AG04450 (cell line): Measurements from ENCODE around the gene RPL22L1. TPM values are rescaled to one million over a fixed set of nuclear protein-coding genes. Genes with fewer than 3 reads are reported as not detected.

Source experiments
- CTCF ChIA-PET: fragments of 300-600, 350-600 bp; formaldehyde crosslinking; extraction: SDS; loops from one replicate; lab custom pipeline; 2022; ENCODE audit warnings: antibody characterized with exemption, inconsistent platforms; lab: Charles Lee
- POLR2A ChIA-PET: fragments of 350-600 bp; formaldehyde crosslinking; extraction: SDS; loops from one replicate; lab custom pipeline; 2021; ENCODE audit warnings: antibody characterized with exemption, inconsistent platforms; lab: Yijun Ruan, JAX
- DNase-seq: peaks from one replicate; pipeline ENCODE4 v3.0.0-alpha.2; 2011; ENCODE audit warnings: low read depth, low spot score
- H3K27ac ChIP-seq: one replicate; pipeline ENCODE4 v1.5.1; 2012; ENCODE audit warnings: low read depth, low read length, control low read depth
- H3K27me3 ChIP-seq: one replicate; pipeline ENCODE4 v1.6.0; 2012; ENCODE audit warnings: low read length; ENCODE audit not compliant: control insufficient read depth, insufficient read depth
- H3K4me3 ChIP-seq: 2 replicates; pipeline ENCODE4 v1.5.1; 2011; ENCODE audit warnings: mild to moderate bottlenecking, low read depth, low read length, control low read depth
- H3K9me3 ChIP-seq: 2 replicates; pipeline ENCODE4 v1.5.1; 2012; ENCODE audit warnings: low read length; ENCODE audit not compliant: control insufficient read depth, insufficient read depth
- polyA plus RNA-seq: library from polyadenylated mRNA; depleted of rRNA; stranded (reverse); fragments of >200 nt; gene quantifications from 2 replicates; pipeline ENCODE4 v1.2.3, GENCODE V29; 2011
- TF ChIP-seq, protein P1 (sequence below): IDR thresholded peaks from 2 replicates; pipeline ENCODE4 v1.5.1; 2011; ENCODE audit warnings: low read depth, low read length, control low read depth, inconsistent platforms

The RPL22L1 gene
- polyA plus RNA-seq, 1 experiment, result 171 TPM

DNA sequence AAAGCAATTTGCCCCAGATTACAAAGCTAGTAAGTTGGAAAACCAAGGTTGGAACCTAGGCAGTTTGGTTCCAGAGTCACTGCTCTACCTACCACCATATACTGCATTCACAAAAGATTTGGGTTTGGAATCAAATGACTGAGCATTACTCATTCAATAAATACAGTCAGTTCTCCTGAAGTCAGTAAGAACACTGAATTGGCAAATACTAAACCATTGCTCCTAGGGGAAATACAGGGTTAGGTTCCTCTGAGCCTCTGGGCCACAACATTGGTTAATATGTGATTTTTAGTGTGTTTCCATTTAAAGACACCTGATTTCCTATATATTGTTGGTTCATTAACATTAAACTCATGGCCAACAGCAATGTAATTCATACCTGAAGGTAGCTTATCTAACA is 40.5 kb upstream of the RPL22L1 start:
- ChIA-PET POLR2A (interaction anchor here (0.9 kb wide), 1 partner anchor 41 kb away, joined by 5 read pairs; the partner anchor contains the start of gene RPL22L1), CTCF (no interaction called here)
- no peak overlapping the region for H3K27ac ChIP-seq
- no peak overlapping the region for H3K4me3 ChIP-seq
- TF ChIP-seq, protein P1, sequence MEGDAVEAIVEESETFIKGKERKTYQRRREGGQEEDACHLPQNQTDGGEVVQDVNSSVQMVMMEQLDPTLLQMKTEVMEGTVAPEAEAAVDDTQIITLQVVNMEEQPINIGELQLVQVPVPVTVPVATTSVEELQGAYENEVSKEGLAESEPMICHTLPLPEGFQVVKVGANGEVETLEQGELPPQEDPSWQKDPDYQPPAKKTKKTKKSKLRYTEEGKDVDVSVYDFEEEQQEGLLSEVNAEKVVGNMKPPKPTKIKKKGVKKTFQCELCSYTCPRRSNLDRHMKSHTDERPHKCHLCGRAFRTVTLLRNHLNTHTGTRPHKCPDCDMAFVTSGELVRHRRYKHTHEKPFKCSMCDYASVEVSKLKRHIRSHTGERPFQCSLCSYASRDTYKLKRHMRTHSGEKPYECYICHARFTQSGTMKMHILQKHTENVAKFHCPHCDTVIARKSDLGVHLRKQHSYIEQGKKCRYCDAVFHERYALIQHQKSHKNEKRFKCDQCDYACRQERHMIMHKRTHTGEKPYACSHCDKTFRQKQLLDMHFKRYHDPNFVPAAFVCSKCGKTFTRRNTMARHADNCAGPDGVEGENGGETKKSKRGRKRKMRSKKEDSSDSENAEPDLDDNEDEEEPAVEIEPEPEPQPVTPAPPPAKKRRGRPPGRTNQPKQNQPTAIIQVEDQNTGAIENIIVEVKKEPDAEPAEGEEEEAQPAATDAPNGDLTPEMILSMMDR, result no peak
- DNase-seq, result no peak
- H3K9me3 ChIP-seq, result peaks cover 10% of the 10 kb centered on the region
- H3K27me3 ChIP-seq, result no peaks in the 10 kb centered on the region

DNA sequence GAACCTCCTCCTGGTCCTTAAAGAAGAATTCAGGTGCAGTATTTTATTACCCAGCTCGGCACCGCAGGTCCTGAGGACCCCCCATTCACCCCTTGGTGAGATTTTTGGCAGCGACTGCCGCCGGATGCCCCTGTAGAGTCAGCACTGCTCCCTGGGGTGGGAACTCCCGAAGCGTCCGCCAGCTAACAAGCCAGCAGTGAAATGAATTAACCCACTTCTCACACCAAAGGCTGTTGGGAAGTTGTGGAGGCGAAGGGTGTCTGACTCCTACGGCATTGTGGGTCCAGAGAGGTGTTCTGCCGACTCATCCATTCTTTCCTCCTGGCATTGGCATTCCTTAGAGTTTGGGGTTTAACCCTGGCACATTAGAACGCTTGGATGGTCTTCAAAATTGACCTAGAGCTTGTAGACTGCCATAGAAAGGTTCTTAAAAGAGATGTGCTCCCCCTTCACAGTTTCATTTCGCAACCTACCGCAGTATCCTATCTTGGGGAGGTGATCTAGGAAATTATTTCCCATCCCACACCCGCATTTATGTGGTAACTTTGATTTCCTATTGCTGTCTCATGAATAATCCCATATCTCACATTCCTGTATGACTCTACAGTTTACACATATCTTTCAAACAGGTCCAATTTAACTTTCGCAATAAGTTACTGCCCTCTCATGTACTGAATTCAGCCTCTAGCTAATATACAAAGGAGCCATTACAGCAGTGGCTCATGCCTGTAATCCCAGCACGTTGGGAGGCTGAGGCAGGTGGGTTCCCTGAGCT is 39.3 kb upstream of the RPL22L1 start:
- TF ChIP-seq, protein P1, result no peak
- ChIA-PET CTCF (interaction anchor here (0.6 kb wide), 1 partner anchor 614 kb away, joined by 7 read pairs; no protein-coding TSS in a partner anchor), POLR2A (interaction anchor here (0.5 to 2.1 kb wide), 5 partner anchors 12 to 901 kb away, joined by 3 to 12 read pairs (median 3); partner anchors contain the start of genes PLD1 and RPL22L1)
- H3K27me3 ChIP-seq, result no peaks in the 10 kb centered on the region
- DNase-seq, result peak; percentile 89
- no peak overlapping the region for H3K4me3 ChIP-seq
- peaks cover 10% of the 10 kb centered on the region for H3K9me3 ChIP-seq
- H3K27ac ChIP-seq, result peak overlapping the region; percentile 84

DNA sequence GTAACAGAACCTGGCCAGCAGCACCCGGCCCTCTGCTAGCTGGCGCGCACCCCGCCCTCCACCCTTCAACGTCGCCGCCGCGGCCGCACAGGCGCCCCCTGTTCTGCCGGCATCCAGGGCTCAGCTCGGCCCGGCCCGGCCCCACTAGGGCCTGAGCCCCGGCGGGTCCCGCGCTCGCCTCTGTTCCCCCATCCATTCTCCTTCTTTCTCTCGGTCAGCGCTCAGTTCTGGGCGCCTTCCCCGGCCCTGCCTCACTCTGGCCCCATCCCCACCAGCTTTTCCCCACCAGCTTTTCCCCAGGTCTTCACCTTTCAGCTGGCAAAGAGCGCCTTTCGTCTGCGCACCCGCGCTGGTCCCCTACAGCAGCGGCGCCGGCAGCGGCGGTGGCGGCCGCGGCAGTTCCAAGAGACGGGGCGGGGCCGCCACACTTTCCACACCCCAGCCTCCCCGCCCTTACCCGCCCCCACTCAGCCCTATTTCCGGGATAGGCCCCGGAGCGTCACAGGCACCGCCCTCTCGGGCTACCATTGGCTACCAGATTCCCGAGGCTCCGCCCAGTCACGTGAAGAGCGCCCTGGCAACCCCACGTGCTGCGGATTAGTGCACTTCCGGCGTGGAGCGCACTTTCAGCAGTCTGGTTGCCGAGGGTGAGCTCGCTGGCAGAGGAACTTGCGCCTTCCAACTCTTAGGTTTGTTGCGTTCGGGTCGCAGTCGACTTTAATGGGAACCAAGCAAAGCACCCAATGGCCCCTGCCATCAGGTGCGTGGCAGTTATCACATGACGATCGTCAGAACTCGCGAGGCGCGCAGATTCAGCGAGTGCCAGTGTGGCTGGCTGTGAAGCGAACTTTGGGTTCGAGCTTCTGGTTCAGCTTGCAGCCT is 38.5 kb upstream of the RPL22L1 start, which contains the start of gene EIF5A2:
TSS of gene EIF5A2 (minus strand) at position 403 of the 882 bp plus-strand sequence. CDS start 831 bp downstream, outside the sequence.
- TF ChIP-seq, protein P1, result no peak
- peak; percentile 82 for DNase-seq
- Histone ChIP-seq H3K27me3 (no peaks in the 10 kb centered on the region), H3K27ac (peak within 1 kb of the TSS; percentile 84), H3K4me3 (peak within 1 kb of the TSS; percentile 80), H3K9me3 (peaks cover 10% of the 10 kb centered on the region)
- CTCF ChIA-PET, result interaction anchor here (0.6 kb wide), 1 partner anchor 613 kb away, joined by 7 read pairs; no protein-coding TSS in a partner anchor
- POLR2A ChIA-PET, result interaction anchor here (0.5 to 2.1 kb wide), 5 partner anchors 11 to 902 kb away, joined by 3 to 12 read pairs (median 3); partner anchors contain the start of genes PLD1 and RPL22L1

DNA sequence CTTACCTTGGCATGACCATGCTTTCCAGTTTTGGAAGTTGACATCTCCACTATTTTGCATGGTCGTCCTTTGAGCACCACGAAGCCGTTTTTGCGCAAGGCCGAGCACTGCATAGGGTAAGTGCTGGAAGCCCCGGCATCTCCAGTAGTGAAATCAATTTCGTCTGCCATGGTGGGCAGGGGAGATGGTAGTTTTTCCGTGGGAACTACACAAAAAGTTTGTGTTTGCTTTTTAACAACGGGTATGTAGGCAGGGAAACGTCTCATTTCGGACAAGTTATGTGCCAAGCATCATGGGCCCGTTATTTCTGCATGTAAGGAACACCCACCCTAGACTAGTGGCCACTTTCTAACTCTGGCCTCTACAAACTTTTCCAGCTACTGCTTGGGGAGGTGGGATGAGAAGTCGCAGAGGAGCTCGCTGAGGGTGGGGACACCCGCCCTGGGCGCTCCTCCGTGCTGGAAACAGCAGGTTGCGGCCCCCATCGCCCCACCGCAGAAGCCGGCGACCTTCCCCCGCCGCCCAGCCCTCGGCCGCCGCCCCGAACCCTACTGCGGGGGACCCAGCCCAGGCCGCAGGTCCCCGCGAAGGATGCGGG is 37.7 kb upstream of the RPL22L1 start:
- Histone ChIP-seq H3K9me3 (peaks cover 10% of the 10 kb centered on the region), H3K27me3 (no peaks in the 10 kb centered on the region), H3K4me3 (peak overlapping the region; percentile 80), H3K27ac (no peak overlapping the region)
- ChIA-PET CTCF (no interaction called here), POLR2A (interaction anchor here (2.1 kb wide), 1 partner anchor 38 kb away, joined by 12 read pairs; the partner anchor contains the start of gene RPL22L1)
- TF ChIP-seq, protein P1, result no peak
- DNase-seq, result no peak
